OCI-LY1 (cell line): ENCODE results near the gene C16orf87.

ENCODE experiments used
- H2AFZ ChIP-seq: fragments of 200-600 bp; sonication (generic), shearing (Covaris generic); 2 replicates; pipeline ENCODE4 v1.6.0; 2014; ENCODE audit warnings: antibody characterized with exemption, mild to moderate bottlenecking, low read length
- H3F3A ChIP-seq: fragments of 200-600 bp; sonication (generic), shearing (Covaris generic); 2 replicates; pipeline ENCODE4 v1.6.0; 2014; ENCODE audit warnings: mild to moderate bottlenecking, antibody characterized with exemption, low read length, moderate library complexity; ENCODE audit not compliant: insufficient read depth
- H3K27ac ChIP-seq: fragments of 200-600 bp; sonication (generic); 2 replicates; pipeline ENCODE4 v1.5.1; 2014; ENCODE audit warnings: low read length, mixed run types, mild to moderate bottlenecking, low read depth; ENCODE audit not compliant: poor library complexity, severe bottlenecking
- H3K27me3 ChIP-seq: fragments of 200-600 bp; sonication (generic); 2 replicates; pipeline ENCODE4 v1.6.0; 2014; ENCODE audit warnings: antibody characterized with exemption, mild to moderate bottlenecking, low read length, moderate library complexity; ENCODE audit not compliant: insufficient read depth
- H3K36me3 ChIP-seq: fragments of 200-600 bp; sonication (generic); 2 replicates; pipeline ENCODE4 v1.6.1; 2014; ENCODE audit warnings: mild to moderate bottlenecking, antibody characterized with exemption, low read length, moderate library complexity, mixed read lengths; ENCODE audit not compliant: insufficient read depth
- H3K4me1 ChIP-seq: fragments of 200-600 bp; sonication (generic); 2 replicates; pipeline ENCODE4 v1.5.1; 2014; ENCODE audit warnings: mild to moderate bottlenecking, low read length, moderate library complexity; ENCODE audit not compliant: insufficient read depth, severe bottlenecking
- H3K4me2 ChIP-seq: fragments of 200-600 bp; sonication (generic), shearing (Covaris generic); 2 replicates; pipeline ENCODE4 v1.6.1; 2014; ENCODE audit warnings: low read length
- H3K4me3 ChIP-seq: fragments of 200-600 bp; sonication (generic); 2 replicates; pipeline ENCODE4 v1.5.1; 2014; ENCODE audit warnings: low read length, low read depth, mild to moderate bottlenecking, mixed read lengths; ENCODE audit not compliant: poor library complexity, severe bottlenecking
- H3K79me2 ChIP-seq: fragments of 200-600 bp; shearing (Covaris generic); 2 replicates; pipeline ENCODE4 v1.6.1; 2016; ENCODE audit warnings: mixed run types, low read length, mixed read lengths; ENCODE audit not compliant: insufficient read depth
- H3K9ac ChIP-seq: fragments of 200-600 bp; sonication (generic), shearing (Covaris generic); 2 replicates; pipeline ENCODE4 v1.6.1; 2014; ENCODE audit warnings: mild to moderate bottlenecking, low read length, mixed read lengths
- H3K9me2 ChIP-seq: fragments of 200-600 bp; sonication (generic), shearing (Covaris generic); 2 replicates; pipeline ENCODE4 v1.6.1; 2014; ENCODE audit warnings: low read depth, mild to moderate bottlenecking, low read length, mixed read lengths
- H3K9me3 ChIP-seq: fragments of 200-600 bp; shearing (Covaris generic); 2 replicates; pipeline ENCODE4 v1.6.1; 2014; ENCODE audit warnings: low read length, mixed read lengths
- H4K20me1 ChIP-seq: fragments of 200-600 bp; sonication (generic), shearing (Covaris generic); 2 replicates; pipeline ENCODE4 v1.6.0; 2016; ENCODE audit warnings: mild to moderate bottlenecking, low read length; ENCODE audit not compliant: insufficient read depth
- EZH2 ChIP-seq: fragments of 200-600 bp; sonication (generic), shearing (Covaris generic); IDR thresholded peaks from 2 replicates; pipeline ENCODE4 v1.8.0; 2017; ENCODE audit warnings: borderline replicate concordance, mixed run types, mild to moderate bottlenecking, antibody characterized with exemption, low read length, moderate library complexity, mixed read lengths
- TF ChIP-seq, protein P1 (sequence below): fragments of 200-600 bp; sonication (generic), shearing (Covaris generic); IDR thresholded peaks from 2 replicates; pipeline ENCODE4 v1.5.1; 2017; ENCODE audit warnings: mild to moderate bottlenecking, antibody characterized with exemption, low read length, moderate library complexity, mixed read lengths

C16orf87 gene

GRCh38 chr16:46814790-46815189 lies 16.2 kb downstream of the C16orf87 start:
- no peaks in the 10 kb centered on the region for H4K20me1 ChIP-seq

DNA sequence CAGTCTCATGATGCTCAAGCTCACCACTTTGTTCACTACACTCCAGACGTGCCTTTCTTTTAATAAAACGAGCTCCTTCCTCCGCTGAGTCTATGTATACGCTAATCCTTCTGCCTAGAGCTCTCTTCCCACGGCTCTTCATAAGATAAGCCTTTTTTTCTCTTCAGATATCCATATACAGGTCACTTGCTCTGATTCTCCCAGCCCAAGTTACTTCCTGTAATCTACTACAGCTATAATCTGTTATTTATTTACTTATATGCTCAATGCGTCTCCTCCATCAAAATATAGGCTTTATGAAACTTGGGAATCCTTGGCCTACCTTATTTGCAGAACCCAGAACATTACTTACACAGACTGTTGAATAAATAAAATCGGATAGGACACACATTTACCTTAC lies 17.4 kb downstream of the C16orf87 start:
- peaks cover 11% of the 10 kb centered on the region for H3K9me3 ChIP-seq
- H3K4me2 ChIP-seq: no peak overlapping the region
- TF ChIP-seq, protein P1, sequence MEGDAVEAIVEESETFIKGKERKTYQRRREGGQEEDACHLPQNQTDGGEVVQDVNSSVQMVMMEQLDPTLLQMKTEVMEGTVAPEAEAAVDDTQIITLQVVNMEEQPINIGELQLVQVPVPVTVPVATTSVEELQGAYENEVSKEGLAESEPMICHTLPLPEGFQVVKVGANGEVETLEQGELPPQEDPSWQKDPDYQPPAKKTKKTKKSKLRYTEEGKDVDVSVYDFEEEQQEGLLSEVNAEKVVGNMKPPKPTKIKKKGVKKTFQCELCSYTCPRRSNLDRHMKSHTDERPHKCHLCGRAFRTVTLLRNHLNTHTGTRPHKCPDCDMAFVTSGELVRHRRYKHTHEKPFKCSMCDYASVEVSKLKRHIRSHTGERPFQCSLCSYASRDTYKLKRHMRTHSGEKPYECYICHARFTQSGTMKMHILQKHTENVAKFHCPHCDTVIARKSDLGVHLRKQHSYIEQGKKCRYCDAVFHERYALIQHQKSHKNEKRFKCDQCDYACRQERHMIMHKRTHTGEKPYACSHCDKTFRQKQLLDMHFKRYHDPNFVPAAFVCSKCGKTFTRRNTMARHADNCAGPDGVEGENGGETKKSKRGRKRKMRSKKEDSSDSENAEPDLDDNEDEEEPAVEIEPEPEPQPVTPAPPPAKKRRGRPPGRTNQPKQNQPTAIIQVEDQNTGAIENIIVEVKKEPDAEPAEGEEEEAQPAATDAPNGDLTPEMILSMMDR: no peak
- no peak for TF ChIP-seq EZH2
- H4K20me1 ChIP-seq: no peaks in the 10 kb centered on the region
- H3K4me3 ChIP-seq: no peak overlapping the region
- H3K79me2 ChIP-seq: peaks cover 99% of the 10 kb centered on the region
- H3K36me3 ChIP-seq: peaks cover 50% of the 10 kb centered on the region
- no peaks in the 10 kb centered on the region for H3K27me3 ChIP-seq
- H3K9ac ChIP-seq: no peak overlapping the region
- 0 out of 2 replicates have a peak, but pooled peaks cover 4% of the 10 kb centered on the region for H3F3A ChIP-seq
- H2AFZ ChIP-seq: no peak overlapping the region
- no peaks in the 10 kb centered on the region for H3K9me2 ChIP-seq
- peaks cover 44% of the 10 kb centered on the region for H3K4me1 ChIP-seq
- H3K27ac ChIP-seq: no peak overlapping the region

More at GRCh38 chr16:46814790-46815189, 16.2 kb downstream of the C16orf87 start:
- no peak overlapping the region for H3K4me2 ChIP-seq
- H3K79me2 ChIP-seq: peaks cover 100% of the 10 kb centered on the region
- no peak overlapping the region for H3K4me3 ChIP-seq
- H3K27ac ChIP-seq: no peak overlapping the region
- H3K9ac ChIP-seq: no peak overlapping the region
- H3K9me2 ChIP-seq: no peaks in the 10 kb centered on the region
- peaks cover 32% of the 10 kb centered on the region for H3K4me1 ChIP-seq
- H3F3A ChIP-seq: 0 out of 2 replicates have a peak, but pooled peaks cover 4% of the 10 kb centered on the region
- no peak overlapping the region for H2AFZ ChIP-seq
- no peaks in the 10 kb centered on the region for H3K27me3 ChIP-seq
- peaks cover 11% of the 10 kb centered on the region for H3K9me3 ChIP-seq
- peaks cover 60% of the 10 kb centered on the region for H3K36me3 ChIP-seq
- no peak for TF ChIP-seq EZH2
- TF ChIP-seq, protein P1: no peak

GRCh38 chr16:46812781-46813540 lies 18.0 kb downstream of the C16orf87 start:
- Histone ChIP-seq H3K9me3 (peaks cover 11% of the 10 kb centered on the region), H4K20me1 (no peaks in the 10 kb centered on the region), H3F3A (0 out of 2 replicates have a peak, but pooled peaks cover 4% of the 10 kb centered on the region), H3K9ac (no peak overlapping the region), H3K27ac (peak overlapping the region; percentile 52), H3K4me2 (no peak overlapping the region), H3K27me3 (no peaks in the 10 kb centered on the region), H3K9me2 (no peaks in the 10 kb centered on the region), H3K4me1 (peaks cover 51% of the 10 kb centered on the region), H3K36me3 (peaks cover 54% of the 10 kb centered on the region), H3K4me3 (no peak overlapping the region), H2AFZ (no peak overlapping the region), H3K79me2 (peaks cover 99% of the 10 kb centered on the region)
- TF ChIP-seq, protein P1: no peak
- no peak for TF ChIP-seq EZH2
